Stimulated activated naive CD8-positive, alpha-beta T cell treated with anti-CD3 and anti-CD28 coated beads, Interleukin-15, Interleukin-2, amounts not matched to agents 100 ng/mL and 50 ng/mL, for 24 hours (primary cell): ENCODE data around the gene PRKCZ.
A peak's percentile ranks its signal among the peaks of the same experiment; 100 is the strongest.

ENCODE experiments used
- H3K27ac Mint-ChIP-seq: one replicate; pipeline ENCODE4 v1.8.0; 2021; ENCODE audit warnings: mild to moderate bottlenecking, mixed read lengths
- H3K27me3 Mint-ChIP-seq: one replicate; pipeline ENCODE4 v1.8.0; 2021; ENCODE audit warnings: mixed read lengths
- H3K36me3 Mint-ChIP-seq: one replicate; pipeline ENCODE4 v1.8.0; 2021; ENCODE audit warnings: low read depth, mixed read lengths
- H3K4me1 Mint-ChIP-seq: one replicate; pipeline ENCODE4 v1.8.0; 2021; ENCODE audit warnings: low read depth, mixed read lengths
- H3K4me3 Mint-ChIP-seq: one replicate; pipeline ENCODE4 v1.8.0; 2021; ENCODE audit warnings: mild to moderate bottlenecking, mixed read lengths
- H3K9me3 Mint-ChIP-seq: one replicate; pipeline ENCODE4 v1.8.0; 2021; ENCODE audit warnings: mixed read lengths

PRKCZ gene

DNA sequence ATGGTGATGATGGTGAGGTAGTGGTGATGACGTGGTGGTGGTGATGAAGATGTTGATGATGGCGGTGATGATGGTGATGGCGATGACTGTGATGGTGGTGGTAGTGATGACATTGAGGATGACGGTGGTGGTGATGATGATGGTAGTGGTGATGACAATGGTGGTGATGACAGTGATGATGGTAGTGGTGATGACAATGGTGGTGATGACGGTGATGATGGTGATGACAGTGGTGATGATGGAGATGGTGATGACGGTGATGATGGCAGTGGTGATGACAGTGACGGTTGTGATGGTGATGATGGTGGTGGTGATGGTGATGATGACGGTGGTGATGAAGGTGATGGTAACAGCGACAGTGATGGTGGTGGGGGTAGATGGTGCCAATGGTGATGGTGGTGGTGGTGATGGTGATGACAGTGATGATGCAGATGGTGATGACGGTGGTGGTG, 105.0 kb downstream of the PRKCZ start:
- peaks cover 18% of the 10 kb centered on the region for H3K36me3 Mint-ChIP-seq
- H3K27ac Mint-ChIP-seq, result no peak overlapping the region
- H3K9me3 Mint-ChIP-seq, result peaks cover 5% of the 10 kb centered on the region
- no peaks in the 10 kb centered on the region for H3K27me3 Mint-ChIP-seq
- H3K4me1 Mint-ChIP-seq, result peaks cover 18% of the 10 kb centered on the region
- no peak overlapping the region for H3K4me3 Mint-ChIP-seq

DNA sequence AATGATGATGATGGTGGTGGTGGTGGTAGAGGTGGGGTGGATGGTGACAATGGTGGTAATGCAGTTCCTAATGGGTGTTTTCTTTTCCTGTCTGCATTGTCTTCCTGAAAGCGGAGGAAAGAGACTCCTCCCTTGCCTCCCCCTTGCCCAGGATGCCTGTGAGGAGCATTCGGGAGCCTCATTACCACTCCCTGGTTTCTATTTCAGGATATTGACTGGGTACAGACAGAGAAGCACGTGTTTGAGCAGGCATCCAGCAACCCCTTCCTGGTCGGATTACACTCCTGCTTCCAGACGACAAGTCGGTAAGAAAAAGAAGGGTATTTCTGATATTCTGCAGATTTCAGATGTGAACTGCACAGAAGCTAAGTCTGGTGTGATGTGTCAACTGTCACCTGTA, 105.6 kb downstream of the PRKCZ start:
- H3K36me3 Mint-ChIP-seq, result peaks cover 18% of the 10 kb centered on the region
- H3K9me3 Mint-ChIP-seq, result peaks cover 5% of the 10 kb centered on the region
- H3K27ac Mint-ChIP-seq, result no peak overlapping the region
- H3K4me1 Mint-ChIP-seq, result peaks cover 15% of the 10 kb centered on the region
- H3K4me3 Mint-ChIP-seq, result no peak overlapping the region
- H3K27me3 Mint-ChIP-seq, result no peaks in the 10 kb centered on the region

DNA sequence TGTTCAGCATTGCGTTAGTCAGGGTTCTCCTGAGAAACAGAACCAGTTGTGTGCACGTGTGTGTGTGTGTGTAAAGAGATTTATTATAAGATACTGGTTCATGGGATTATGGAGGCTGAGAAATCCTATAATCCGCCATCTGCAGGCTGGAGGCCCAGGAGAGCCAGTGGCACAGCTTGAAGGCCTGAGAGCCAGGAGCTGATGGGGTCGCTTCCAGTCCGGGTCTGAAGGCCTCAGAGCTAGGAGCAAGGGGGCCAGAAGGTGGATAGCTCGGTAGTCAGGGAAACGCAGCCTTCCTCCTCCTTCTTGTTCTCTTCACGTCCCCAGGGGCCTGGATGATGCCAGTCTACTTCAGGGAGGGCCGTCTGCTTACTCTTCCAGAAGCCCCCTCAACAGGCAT, 106.7 kb downstream of the PRKCZ start:
- H3K36me3 Mint-ChIP-seq, result peaks cover 18% of the 10 kb centered on the region
- peaks cover 8% of the 10 kb centered on the region for H3K4me1 Mint-ChIP-seq
- no peaks in the 10 kb centered on the region for H3K27me3 Mint-ChIP-seq
- H3K27ac Mint-ChIP-seq, result no peak overlapping the region
- no peak overlapping the region for H3K4me3 Mint-ChIP-seq
- H3K9me3 Mint-ChIP-seq, result peaks cover 5% of the 10 kb centered on the region

DNA sequence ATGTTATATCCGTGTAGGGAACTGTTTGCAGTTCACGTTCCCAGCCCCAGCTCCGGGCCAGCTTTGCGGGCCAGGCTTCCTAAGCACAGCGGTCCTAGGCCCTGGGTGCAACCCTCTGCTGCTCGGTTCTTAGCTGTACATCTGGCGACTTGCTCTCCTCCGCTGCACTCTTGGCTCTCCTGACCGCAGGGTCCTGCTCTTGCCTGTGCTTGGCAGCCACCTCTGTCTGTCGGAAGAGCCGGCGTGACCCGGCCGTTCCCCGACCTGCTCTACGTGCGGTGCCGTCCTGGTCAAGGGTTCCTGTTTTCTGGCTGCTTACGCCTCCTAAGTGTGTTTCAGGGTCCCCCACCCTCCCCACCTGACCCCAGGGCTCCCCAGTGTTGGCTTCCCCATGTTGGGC, 107.6 kb downstream of the PRKCZ start:
- Mint-ChIP-seq H3K27ac (no peak overlapping the region), H3K27me3 (no peaks in the 10 kb centered on the region), H3K4me1 (peaks cover 7% of the 10 kb centered on the region)

DNA sequence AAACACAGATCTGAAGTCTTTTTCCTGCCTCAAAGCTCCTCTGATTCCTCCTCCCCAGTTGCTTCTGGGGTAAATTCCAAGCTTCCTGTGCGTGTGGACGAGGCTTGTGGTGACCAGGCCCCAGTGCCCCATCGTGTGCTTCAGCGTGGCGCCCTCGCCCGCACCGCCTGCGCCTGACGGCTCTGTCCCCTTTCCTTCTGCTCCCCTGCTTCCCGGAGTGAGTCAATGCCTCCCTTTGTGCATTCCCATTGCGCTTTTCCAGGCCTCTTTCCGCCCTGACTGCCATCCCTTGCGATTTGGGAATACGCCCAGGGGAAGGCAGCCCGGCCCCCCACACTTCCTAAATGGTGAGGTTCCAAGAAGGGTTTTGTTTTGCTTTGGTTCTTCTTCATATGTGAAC, 108.1 kb downstream of the PRKCZ start:
- Mint-ChIP-seq H3K4me1 (peaks cover 6% of the 10 kb centered on the region), H3K9me3 (peaks cover 5% of the 10 kb centered on the region), H3K27me3 (no peaks in the 10 kb centered on the region), H3K36me3 (peaks cover 18% of the 10 kb centered on the region), H3K4me3 (no peak overlapping the region), H3K27ac (no peak overlapping the region)

More for the DNA sequence above, 107.6 kb downstream of the PRKCZ start:
- peaks cover 18% of the 10 kb centered on the region for H3K36me3 Mint-ChIP-seq
- no peak overlapping the region for H3K4me3 Mint-ChIP-seq
- peaks cover 5% of the 10 kb centered on the region for H3K9me3 Mint-ChIP-seq

DNA sequence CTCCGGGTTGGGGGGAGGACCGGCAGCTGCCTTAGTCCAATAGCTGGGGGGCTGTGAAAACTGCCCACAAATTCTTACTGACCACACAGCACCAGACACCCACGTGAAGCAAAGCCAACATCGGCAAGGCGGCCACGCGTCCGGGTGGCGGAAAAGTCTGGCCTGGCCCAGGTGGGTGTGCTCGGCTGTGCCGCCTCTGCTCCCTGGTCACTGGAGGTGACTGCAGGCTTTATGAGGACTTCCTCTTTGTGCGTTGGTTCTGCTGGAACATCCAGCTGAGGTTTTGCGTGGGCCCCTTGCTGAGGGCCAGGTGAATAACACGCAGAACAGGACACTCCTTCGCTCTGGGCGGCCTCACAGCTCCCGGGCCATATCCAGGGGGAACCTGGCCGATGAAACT, 108.9 kb downstream of the PRKCZ start:
- Mint-ChIP-seq H3K4me1 (peaks cover 6% of the 10 kb centered on the region), H3K27me3 (no peaks in the 10 kb centered on the region), H3K27ac (no peak overlapping the region), H3K36me3 (peaks cover 18% of the 10 kb centered on the region), H3K4me3 (no peak overlapping the region), H3K9me3 (peaks cover 5% of the 10 kb centered on the region)

DNA sequence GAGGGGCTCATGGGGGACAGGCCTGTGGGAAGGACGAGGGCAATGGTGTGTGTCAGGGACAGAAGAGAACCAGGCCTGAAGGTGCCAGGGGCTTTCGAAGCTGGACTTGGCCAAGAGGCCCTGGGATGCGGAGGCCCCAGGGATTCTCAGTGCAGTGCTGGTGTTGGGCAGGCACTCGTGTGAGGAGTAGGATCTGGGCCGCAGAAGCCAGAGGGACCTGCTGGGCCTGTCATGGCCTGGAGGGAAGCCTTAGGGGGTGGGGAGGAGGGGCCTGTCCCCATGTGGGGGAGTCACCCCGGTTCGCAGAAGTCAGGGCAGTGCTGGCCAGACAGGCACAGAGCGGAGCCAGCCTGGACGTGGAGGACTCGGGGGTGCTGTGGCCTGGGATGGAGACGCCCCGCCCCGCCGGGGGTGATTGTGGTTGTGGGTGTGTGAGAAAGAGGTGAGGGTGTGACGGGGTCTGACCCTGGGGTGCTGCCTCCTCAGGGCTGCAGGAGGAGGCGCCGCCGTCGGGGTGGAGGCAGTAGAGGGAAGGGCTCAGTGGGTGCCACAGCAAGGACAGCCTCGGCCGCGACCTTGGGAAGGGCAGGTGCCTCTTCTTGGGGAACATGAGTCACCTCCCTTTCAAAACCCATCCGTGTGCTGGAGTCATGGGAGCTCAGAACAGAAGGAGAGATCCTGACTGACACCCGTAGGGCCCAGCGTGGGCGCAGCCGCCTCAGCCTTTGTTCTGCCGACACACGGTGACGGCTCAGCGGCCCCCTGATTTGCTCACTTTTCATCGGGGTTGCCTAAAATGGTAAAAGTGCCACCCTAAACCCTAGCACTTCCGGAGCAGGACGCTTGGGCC, 110.5 kb downstream of the PRKCZ start:
- Mint-ChIP-seq H3K9me3 (no peaks in the 10 kb centered on the region), H3K4me3 (no peak overlapping the region), H3K4me1 (peaks cover 6% of the 10 kb centered on the region), H3K36me3 (peaks cover 7% of the 10 kb centered on the region), H3K27ac (peak overlapping the region; percentile 45), H3K27me3 (no peaks in the 10 kb centered on the region)

DNA sequence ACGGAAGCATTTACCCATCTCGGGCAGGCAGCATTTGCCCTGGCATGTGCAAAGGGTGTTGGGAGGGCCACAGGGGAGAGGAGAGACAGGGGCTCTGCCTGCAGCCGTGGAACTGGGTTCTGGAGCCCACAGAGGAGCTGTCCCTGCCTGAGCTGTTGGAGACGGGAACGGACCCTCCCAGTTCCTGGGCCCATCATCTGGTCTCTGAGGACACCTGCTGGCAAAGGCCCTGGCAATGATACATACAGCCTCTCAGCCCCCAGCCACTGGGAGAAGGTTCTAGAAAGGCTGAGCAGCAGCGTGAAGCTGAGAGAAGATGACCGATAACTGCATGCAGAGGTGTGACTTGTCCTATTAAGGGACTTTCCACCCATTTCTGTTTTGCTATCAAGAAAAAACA, 113.0 kb downstream of the PRKCZ start:
- Mint-ChIP-seq H3K9me3 (no peaks in the 10 kb centered on the region), H3K27me3 (no peaks in the 10 kb centered on the region), H3K27ac (no peak overlapping the region), H3K36me3 (peaks cover 7% of the 10 kb centered on the region), H3K4me3 (no peak overlapping the region), H3K4me1 (peaks cover 6% of the 10 kb centered on the region)

DNA sequence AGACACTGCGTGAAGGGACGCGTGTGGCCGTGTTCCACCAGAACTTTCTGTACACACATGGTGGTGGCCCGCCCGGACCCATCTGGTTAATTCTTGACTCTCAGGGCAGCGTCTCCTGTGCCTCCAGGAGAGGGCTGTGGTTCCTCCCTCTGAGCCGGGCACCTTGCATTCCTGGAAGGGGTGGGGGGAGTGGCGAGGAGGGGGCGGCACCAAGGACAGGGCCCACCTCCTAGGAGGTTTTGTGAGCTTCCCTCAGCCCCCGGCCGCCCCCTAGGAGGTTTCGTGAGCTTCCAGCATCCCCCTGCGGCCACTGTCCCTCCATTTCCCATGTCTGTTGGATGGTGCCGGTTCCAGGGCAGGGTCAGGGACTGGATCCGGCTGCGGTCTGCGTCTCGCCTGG, 115.4 kb downstream of the PRKCZ start:
- Mint-ChIP-seq H3K36me3 (no peaks in the 10 kb centered on the region), H3K9me3 (no peaks in the 10 kb centered on the region), H3K4me1 (peaks cover 6% of the 10 kb centered on the region), H3K4me3 (no peak overlapping the region), H3K27ac (no peak overlapping the region), H3K27me3 (no peaks in the 10 kb centered on the region)

DNA sequence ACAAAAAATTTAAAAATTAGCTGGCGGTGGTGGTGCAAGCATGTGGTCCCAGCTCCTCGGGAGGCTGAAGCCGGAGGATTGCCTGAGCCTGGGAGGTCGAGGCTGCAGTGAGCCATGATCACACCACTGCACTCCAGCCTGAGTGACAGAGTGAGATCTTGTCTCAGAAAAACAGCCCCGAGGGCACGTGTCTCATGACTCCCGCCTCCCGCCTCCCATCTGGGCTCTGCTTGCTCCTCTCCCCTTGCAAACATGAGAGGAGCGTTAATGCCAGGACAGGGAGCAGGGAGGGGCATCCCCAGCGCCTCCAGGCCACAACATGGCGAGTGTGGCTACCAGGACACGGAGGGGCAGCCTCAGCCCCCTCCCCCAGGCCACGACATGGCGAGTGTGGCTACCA, 116.0 kb downstream of the PRKCZ start:
- H3K9me3 Mint-ChIP-seq, result no peaks in the 10 kb centered on the region
- H3K36me3 Mint-ChIP-seq, result no peaks in the 10 kb centered on the region
- no peaks in the 10 kb centered on the region for H3K27me3 Mint-ChIP-seq
- peaks cover 6% of the 10 kb centered on the region for H3K4me1 Mint-ChIP-seq
- no peak overlapping the region for H3K4me3 Mint-ChIP-seq
- H3K27ac Mint-ChIP-seq, result no peak overlapping the region

DNA sequence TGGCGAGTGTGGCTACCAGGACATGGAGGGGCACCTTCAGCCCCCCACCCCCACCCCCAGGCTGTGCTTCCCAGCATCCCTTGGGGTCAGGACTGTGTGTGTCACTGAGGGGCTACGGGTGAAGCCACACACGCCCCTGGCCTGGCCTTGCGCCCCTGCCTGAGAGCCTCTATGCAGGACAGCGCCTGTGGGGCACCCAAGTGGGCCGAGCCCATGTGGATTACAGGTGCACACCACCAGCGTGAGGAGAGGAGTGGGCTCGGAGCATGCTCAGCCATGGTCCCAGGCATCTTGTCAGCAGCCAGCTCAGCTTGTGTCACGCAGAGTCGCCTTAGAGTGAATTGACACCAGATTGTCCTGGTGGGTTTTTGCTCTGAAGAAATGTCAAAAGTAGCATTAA, 116.5 kb downstream of the PRKCZ start:
- no peaks in the 10 kb centered on the region for H3K9me3 Mint-ChIP-seq
- no peak overlapping the region for H3K27ac Mint-ChIP-seq
- no peaks in the 10 kb centered on the region for H3K36me3 Mint-ChIP-seq
- H3K27me3 Mint-ChIP-seq, result no peaks in the 10 kb centered on the region
- H3K4me1 Mint-ChIP-seq, result peaks cover 6% of the 10 kb centered on the region
- H3K4me3 Mint-ChIP-seq, result no peak overlapping the region

DNA sequence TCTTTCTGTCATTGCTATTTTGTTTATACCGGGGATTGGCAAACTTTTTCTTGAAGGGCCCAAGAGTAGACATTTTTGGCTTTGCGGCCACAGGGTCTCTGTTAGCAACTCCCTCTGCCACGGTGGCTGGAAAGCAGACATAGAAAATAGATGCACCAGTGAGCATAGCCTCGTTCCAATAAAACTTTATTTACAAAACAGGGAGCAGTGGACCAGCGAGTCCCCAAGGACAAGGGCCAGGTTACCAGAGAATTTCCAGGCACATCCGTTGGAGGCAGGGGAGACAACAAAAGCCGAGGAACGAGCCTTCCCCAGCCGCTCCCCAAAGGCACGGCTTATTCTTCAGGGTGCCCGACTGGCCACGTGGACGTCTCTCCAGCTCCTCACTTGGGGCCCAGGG, 117.9 kb downstream of the PRKCZ start:
- H3K9me3 Mint-ChIP-seq, result no peaks in the 10 kb centered on the region
- H3K27me3 Mint-ChIP-seq, result no peaks in the 10 kb centered on the region
- no peak overlapping the region for H3K4me3 Mint-ChIP-seq
- no peak overlapping the region for H3K27ac Mint-ChIP-seq
- H3K36me3 Mint-ChIP-seq, result no peaks in the 10 kb centered on the region
- H3K4me1 Mint-ChIP-seq, result peaks cover under 1% of the 10 kb centered on the region

DNA sequence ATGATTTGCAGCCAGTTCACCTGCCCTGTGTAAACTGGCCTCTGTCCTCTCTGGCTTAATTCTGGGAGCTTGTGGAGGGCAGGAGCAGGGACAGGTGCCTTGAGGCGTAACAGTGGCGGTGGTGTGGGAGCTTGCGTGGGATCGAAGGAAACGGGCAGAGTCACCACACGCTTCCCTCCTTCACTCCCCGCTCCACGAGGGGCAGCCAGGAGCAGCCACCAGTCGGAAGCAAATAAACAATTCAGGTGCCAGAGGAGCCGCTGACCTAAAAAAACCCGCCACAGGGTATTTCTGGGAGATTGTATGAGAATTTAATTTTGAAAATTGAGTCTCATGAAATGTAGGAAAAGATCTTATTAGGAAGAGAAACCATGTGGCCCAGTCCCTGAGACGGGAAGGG, 118.3 kb downstream of the PRKCZ start:
- H3K36me3 Mint-ChIP-seq, result no peaks in the 10 kb centered on the region
- no peaks in the 10 kb centered on the region for H3K4me1 Mint-ChIP-seq
- H3K27ac Mint-ChIP-seq, result no peak overlapping the region
- H3K27me3 Mint-ChIP-seq, result no peaks in the 10 kb centered on the region
- no peaks in the 10 kb centered on the region for H3K9me3 Mint-ChIP-seq
- H3K4me3 Mint-ChIP-seq, result no peak overlapping the region

DNA sequence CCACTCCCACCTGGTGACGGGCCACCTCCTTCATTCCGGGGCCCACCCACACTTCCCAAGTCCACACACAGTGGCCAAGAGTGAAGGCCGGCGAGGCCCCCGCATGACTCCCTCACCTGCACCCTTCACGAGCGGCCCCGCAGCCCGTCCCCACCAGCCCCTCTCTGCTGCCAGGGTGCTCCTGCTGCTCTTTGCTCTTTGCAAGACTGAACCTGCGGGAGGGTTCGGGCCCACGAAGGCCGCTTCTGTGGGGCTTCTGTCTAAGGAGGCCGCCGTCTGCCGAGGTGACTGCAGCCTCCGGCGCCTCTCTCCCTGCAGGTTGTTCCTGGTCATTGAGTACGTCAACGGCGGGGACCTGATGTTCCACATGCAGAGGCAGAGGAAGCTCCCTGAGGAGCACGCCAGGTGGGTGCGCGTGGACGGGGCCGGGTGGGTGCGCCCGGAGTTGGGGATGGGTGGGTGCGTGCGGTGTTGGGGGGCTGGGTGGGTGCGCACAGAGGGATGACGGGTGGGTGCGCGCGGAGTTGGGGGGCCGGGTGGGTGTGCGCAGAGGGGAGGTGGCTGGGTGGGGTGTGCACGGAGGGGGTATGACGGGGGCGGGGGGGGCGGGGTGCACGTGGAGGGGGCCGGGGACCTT, 119.1 kb downstream of the PRKCZ start:
- no peak overlapping the region for H3K4me3 Mint-ChIP-seq
- no peaks in the 10 kb centered on the region for H3K27me3 Mint-ChIP-seq
- no peaks in the 10 kb centered on the region for H3K9me3 Mint-ChIP-seq
- H3K27ac Mint-ChIP-seq, result no peak overlapping the region
- no peaks in the 10 kb centered on the region for H3K4me1 Mint-ChIP-seq
- no peaks in the 10 kb centered on the region for H3K36me3 Mint-ChIP-seq

DNA sequence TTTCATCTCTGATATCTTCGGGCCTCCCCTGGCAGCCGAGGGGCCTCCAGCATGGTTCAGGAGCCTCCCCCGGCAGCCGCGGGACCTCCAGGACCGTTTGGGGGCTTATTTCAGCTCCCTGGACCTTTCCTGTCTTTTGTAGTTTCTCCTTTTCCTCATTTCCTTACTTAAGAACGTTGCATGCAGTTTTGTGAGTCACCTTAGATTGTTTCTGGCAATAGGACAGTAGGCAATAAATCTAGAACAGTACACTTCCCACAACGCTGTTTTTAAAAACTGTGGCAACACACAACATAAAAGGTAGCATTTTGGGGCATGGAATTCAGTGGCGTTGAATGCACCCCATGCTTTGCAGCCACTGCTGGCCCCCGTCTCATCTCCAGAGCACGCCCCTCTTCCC, 120.0 kb downstream of the PRKCZ start:
- H3K36me3 Mint-ChIP-seq, result no peaks in the 10 kb centered on the region
- no peaks in the 10 kb centered on the region for H3K27me3 Mint-ChIP-seq
- H3K4me3 Mint-ChIP-seq, result no peak overlapping the region
- H3K27ac Mint-ChIP-seq, result no peak overlapping the region
- no peaks in the 10 kb centered on the region for H3K9me3 Mint-ChIP-seq
- H3K4me1 Mint-ChIP-seq, result no peaks in the 10 kb centered on the region

DNA sequence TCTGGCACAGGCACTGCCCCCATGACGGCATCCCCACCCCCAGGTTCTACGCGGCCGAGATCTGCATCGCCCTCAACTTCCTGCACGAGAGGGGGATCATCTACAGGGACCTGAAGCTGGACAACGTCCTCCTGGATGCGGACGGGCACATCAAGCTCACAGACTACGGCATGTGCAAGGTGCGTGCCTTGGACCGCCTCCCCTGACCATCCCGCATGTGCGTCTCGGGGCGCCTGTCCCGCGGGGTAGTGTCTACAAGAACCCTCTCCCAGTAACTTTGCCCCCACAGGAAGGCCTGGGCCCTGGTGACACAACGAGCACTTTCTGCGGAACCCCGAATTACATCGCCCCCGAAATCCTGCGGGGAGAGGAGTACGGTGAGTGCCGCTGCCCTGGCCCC, 121.8 kb downstream of the PRKCZ start:
- Mint-ChIP-seq H3K9me3 (no peaks in the 10 kb centered on the region), H3K4me3 (no peak overlapping the region), H3K4me1 (no peaks in the 10 kb centered on the region), H3K27me3 (no peaks in the 10 kb centered on the region), H3K36me3 (no peaks in the 10 kb centered on the region), H3K27ac (no peak overlapping the region)
